BJ (cell line): ENCODE results near the gene IGF2BP1. TPM values are rescaled to one million over a fixed set of nuclear protein-coding genes. Genes with fewer than 3 reads are reported as not detected.

Source experiments
- CTCF ChIA-PET: fragments of 350-600 bp; formaldehyde crosslinking; extraction: SDS; loops from one replicate; lab custom pipeline; 2021; ENCODE audit warnings: antibody characterized with exemption, inconsistent platforms; lab: Yijun Ruan, JAX
- POLR2A ChIA-PET: fragments of 300-600 bp; sonication (Branson Sonifier 250); formaldehyde crosslinking; extraction: SDS; loops from one replicate; lab custom pipeline; 2021; ENCODE audit warnings: antibody characterized with exemption; lab: Charles Lee
- DNase-seq: peaks from one replicate; pipeline ENCODE4 v3.0.0-alpha.2; 2011; ENCODE audit warnings: low read depth
- H3K27me3 ChIP-seq: 2 replicates; pipeline ENCODE4 v1.6.0; 2011; ENCODE audit warnings: low read length; ENCODE audit not compliant: control insufficient read depth, insufficient read depth
- H3K36me3 ChIP-seq: 2 replicates; pipeline ENCODE4 v1.5.1; 2011; ENCODE audit warnings: low read length; ENCODE audit not compliant: control insufficient read depth, insufficient read depth
- H3K4me3 ChIP-seq: 2 replicates; pipeline ENCODE4 v1.5.1; 2011; ENCODE audit warnings: low read depth, mild to moderate bottlenecking, control low read depth, low read length
- polyA plus RNA-seq: library from polyadenylated mRNA; depleted of rRNA; stranded (reverse); fragments of >200 nt; gene quantifications from 2 replicates; pipeline ENCODE4 v1.2.3, GENCODE V29; 2011
- TF ChIP-seq, protein P1 (sequence below): IDR thresholded peaks from 2 replicates; pipeline ENCODE4 v1.5.1; 2011; ENCODE audit warnings: low read depth, mild to moderate bottlenecking, control low read depth, inconsistent platforms, low read length, moderate library complexity; ENCODE audit not compliant: insufficient read depth

Gene IGF2BP1
- polyA plus RNA-seq, 1 experiment, result 5.3 TPM

DNA sequence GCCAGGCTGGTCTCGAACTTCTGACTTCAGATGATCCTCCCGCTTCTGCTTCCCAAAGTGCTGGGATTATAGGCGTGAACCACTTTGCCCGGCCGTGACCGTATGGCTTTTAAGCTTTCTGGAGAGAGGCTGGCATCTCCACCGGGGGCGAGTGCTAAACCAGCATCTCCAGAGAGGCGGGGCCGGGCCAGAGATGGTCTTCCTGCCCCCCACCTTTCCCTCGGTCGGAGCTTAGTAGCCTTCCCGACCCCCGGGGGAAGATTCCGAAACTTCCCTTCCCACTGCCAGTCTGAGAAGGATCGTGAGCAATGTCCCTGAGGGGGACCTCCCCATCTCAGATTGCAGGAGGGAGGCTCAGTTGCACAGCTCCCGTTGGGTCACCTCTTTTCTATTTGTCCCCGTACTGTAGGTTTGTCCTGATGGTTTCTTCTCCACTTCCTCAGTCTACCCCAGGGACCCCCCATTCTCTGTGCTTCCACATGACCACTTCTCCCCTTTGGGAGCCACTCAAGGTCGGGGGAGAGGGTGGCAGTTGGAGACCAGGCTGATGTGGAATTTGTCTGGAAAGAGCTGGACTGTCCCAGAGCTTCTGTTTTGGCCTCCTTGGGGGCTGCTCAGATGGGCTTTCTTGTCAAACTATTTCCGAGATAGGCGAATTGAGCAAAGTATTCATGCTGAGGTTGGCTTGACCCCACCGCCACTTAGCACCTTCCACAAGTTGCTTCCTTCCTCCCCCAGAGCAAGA lies 18.2 kb downstream of the IGF2BP1 start:
- DNase-seq, result no peak
- TF ChIP-seq, protein P1, sequence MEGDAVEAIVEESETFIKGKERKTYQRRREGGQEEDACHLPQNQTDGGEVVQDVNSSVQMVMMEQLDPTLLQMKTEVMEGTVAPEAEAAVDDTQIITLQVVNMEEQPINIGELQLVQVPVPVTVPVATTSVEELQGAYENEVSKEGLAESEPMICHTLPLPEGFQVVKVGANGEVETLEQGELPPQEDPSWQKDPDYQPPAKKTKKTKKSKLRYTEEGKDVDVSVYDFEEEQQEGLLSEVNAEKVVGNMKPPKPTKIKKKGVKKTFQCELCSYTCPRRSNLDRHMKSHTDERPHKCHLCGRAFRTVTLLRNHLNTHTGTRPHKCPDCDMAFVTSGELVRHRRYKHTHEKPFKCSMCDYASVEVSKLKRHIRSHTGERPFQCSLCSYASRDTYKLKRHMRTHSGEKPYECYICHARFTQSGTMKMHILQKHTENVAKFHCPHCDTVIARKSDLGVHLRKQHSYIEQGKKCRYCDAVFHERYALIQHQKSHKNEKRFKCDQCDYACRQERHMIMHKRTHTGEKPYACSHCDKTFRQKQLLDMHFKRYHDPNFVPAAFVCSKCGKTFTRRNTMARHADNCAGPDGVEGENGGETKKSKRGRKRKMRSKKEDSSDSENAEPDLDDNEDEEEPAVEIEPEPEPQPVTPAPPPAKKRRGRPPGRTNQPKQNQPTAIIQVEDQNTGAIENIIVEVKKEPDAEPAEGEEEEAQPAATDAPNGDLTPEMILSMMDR, result no peak
- POLR2A ChIA-PET, result interaction anchor here (0.6 kb wide), 1 partner anchor 112 kb away, joined by 13 read pairs; no protein-coding TSS in a partner anchor
- peaks cover 5% of the 10 kb centered on the region for H3K27me3 ChIP-seq
- H3K36me3 ChIP-seq, result no peaks in the 10 kb centered on the region
- CTCF ChIA-PET, result interaction anchor here (0.6 to 2.7 kb wide), 11 partner anchors 8 to 81 kb away, joined by 3 to 15 read pairs (median 4); partner anchors contain the start of genes IGF2BP1 and SNF8
- no peak overlapping the region for H3K4me3 ChIP-seq

DNA sequence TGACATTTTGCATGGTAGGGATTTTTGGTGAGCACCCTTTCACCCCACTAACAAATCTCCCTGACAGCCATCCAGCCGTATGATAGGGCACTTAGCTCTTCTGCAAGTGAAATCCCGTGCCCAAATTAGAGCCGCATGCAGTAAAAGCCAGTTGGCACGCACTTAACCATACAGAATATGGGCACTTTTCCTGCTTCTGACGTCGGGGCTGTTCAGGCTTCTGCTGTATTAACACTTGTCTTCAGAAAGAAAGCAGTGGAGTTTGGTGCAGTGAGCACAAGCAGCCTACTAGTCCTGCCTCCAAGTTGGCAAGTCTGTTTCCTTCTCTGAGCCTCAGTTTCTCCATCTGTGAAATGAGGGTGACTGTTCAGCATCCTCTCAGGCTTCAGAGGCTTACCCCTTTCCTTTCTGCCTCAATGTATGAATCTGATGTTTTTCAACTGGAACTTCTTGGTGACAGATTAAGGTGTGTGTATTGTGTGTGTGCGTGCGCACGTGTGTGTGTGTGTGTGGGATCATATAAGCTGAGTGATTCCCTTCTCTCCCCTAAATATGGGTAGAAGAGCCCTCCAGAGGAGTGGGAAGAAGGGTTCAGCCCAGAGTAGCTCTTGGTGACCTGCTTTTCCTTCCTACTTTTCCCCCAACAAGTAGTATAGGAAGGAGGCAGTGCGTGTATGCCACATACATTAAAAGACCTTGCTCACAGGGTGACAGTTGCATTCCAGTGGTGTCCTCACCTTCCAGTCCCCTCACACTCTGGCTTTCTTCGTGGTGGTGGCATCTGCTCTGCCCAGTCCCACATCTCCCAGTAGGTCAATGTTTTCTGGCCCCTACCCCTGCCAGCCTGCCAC lies 19.0 kb downstream of the IGF2BP1 start:
- TF ChIP-seq, protein P1, result no peak
- Histone ChIP-seq H3K4me3 (no peak overlapping the region), H3K36me3 (no peaks in the 10 kb centered on the region), H3K27me3 (peaks cover 5% of the 10 kb centered on the region)
- POLR2A ChIA-PET, result interaction anchor here (0.5 kb wide), 1 partner anchor 74 kb away, joined by 4 read pairs; no protein-coding TSS in a partner anchor
- CTCF ChIA-PET, result interaction anchor here (0.7 to 2.7 kb wide), 6 partner anchors 16 to 62 kb away, joined by 3 to 15 read pairs (median 4); no protein-coding TSS in a partner anchor
- no peak for DNase-seq

DNA sequence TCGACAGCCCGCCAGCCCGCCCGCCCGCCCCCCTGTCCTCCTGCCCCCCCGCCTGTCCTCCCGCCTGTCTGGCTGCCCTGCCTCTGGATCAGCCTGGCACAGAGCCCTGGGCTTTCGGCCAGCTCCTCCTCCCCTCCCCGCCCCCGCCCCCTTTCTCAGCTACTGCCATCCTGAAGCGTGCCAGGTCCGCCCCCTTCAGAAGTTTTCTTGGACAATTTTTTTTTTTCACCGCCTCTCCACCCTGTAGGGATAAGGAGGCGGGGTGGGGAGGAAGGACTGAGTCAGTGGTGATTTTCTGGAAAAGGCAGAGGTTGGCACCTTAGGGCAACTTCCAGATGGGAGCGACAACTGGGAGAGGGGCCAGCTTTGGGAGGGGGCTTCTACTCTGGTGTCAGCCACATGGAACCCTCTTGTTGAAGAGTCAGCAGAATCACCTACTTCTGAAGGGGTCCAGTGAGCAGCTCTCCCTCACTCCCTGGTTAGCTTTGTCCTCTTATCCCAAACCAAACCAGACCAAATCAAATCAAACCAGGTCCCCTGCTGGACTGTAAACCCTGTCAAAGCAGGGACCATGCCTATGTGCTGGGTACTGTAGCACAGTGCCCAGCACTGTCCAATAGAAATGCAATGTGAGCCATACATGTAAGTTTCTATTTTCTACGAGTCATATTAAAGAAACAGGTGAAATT lies 19.7 kb downstream of the IGF2BP1 start:
- CTCF ChIA-PET, result interaction anchor here (0.7 kb wide), 1 partner anchor 16 kb away, joined by 3 read pairs; no protein-coding TSS in a partner anchor
- no peak overlapping the region for H3K4me3 ChIP-seq
- no peak for DNase-seq
- peaks cover 5% of the 10 kb centered on the region for H3K27me3 ChIP-seq
- TF ChIP-seq, protein P1, result no peak
- POLR2A ChIA-PET, result interaction anchor here (0.5 kb wide), 1 partner anchor 75 kb away, joined by 4 read pairs; no protein-coding TSS in a partner anchor
- no peaks in the 10 kb centered on the region for H3K36me3 ChIP-seq

DNA sequence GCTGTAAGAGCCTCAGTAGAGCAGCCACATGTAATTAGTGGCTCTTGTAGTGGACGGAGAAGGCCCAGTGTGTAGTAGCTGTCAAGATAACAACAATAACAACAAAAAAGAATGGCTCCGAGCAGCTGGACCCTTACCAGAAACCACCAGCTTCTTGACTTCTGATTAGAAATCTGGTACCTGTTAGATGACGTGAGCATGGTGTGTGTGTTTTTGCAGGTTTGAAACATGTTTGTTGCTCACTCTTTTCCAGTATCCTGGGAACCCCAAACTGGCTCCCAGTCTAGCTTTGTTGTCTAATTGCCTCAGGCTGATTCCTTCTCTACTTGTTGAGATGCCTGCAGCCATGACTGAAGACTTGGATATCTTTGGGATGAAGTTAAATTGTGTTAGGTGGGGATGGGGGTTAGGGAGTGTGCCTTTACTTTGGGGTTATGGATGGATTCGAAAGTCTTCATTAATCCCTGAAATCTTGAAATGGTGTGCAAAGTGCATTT lies 21.0 kb downstream of the IGF2BP1 start:
- no peak overlapping the region for H3K4me3 ChIP-seq
- POLR2A ChIA-PET, result interaction anchor here (0.7 kb wide), 1 partner anchor 46 kb away, joined by 3 read pairs; no protein-coding TSS in a partner anchor
- TF ChIP-seq, protein P1, result no peak

More for the DNA sequence above, 21.0 kb downstream of the IGF2BP1 start:
- DNase-seq, result no peak
- peaks cover 4% of the 10 kb centered on the region for H3K27me3 ChIP-seq
- no peaks in the 10 kb centered on the region for H3K36me3 ChIP-seq
- CTCF ChIA-PET, result no interaction called here
